ENCODE results near the gene MDK. TPM values are rescaled to one million over a fixed set of nuclear protein-coding genes. Genes with fewer than 3 reads are reported as not detected.

The MDK gene
- total RNA-seq, 4 donors from 2014 or later, result 34.4 to 309 (median 180) TPM

- intact Hi-C loops (cut with DNase I; ENCODE audit: low total_unique reads), result no loop called here
- DNase-seq, result no peak
- Histone ChIP-seq H3K9me3 (no peaks in the 10 kb centered on the region), H3K27ac (no peak overlapping the region), H3K4me1 (no peaks in the 10 kb centered on the region), H3K27me3 (no peaks in the 10 kb centered on the region), H3K36me3 (peaks cover 0 to 40% (median 3%) of the 10 kb centered on the region in 4 donors), H3K4me3 (no peak overlapping the region)
- TF ChIP-seq POLR2AphosphoS5 (IDR thresholded peaks at IDR 0.05) (no peak), EP300 (IDR thresholded peaks at IDR 0.05; ENCODE audit: low read depth) (no peak), POLR2A (IDR thresholded peaks at IDR 0.05) (no peak), CTCF (IDR thresholded peaks at IDR 0.05) (no peak)
- in situ Hi-C loops (cut with MboI; ENCODE audit: low pct_ligation_motif_present in 1 of 4, low pct_unique_long_range_greater_than_20kb in 1 of 4, low sequenced_read_pairs in 3 of 4), result no loop called here
Observed at GRCh38 chr11:46431211-46431610, 49.7 kb downstream of the MDK start.

Small RNA genes within 50 kb of the gene (small RNA-seq; reads per million reads assigned to genes)
- 0 to 1.1 (median 0.67) reads per million in 4 donors for gene MIR4688

Other genes starting within 250 kb of the MDK start
- 10 to 100 TPM; 35.8 to 50.7 (median 41.6) TPM for gene CREB3L1, start 104.0 kb upstream of the MDK start, total RNA-seq
- gene DGKZ, start 34.2 kb upstream of the MDK start, total RNA-seq, result 100 to 1,000 TPM in 1 of 4 donors, 10 to 100 TPM in 3; 56.4 to 105 (median 67.7) TPM
- gene CHRM4, start 10.1 kb downstream of the MDK start, total RNA-seq, result 1 to 10 TPM in 1 of 4 donors, under 1 TPM in 1, not detected in 2; 0.82 to 3.3 TPM
- 10 to 100 TPM; 43.4 to 48.9 (median 46.3) TPM for gene AMBRA1, start 212.4 kb downstream of the MDK start, total RNA-seq
- 1 to 10 TPM in 3 of 4 donors, not detected in 1; 3.1 to 4.8 (median 3.4) TPM for gene HARBI1, start 235.6 kb downstream of the MDK start, total RNA-seq
- gene ATG13, start 235.9 kb downstream of the MDK start, total RNA-seq, result 100 to 1,000 TPM in 2 of 4 donors, 10 to 100 TPM in 2; 40.8 to 128 (median 112) TPM

Data from transverse colon (tissue), 4 donors.